ENCODE results near the gene LKAAEAR1. TPM values are rescaled to one million over a fixed set of nuclear protein-coding genes. Genes with fewer than 3 reads are reported as not detected.
A peak's percentile ranks its signal among the peaks of the same experiment; 100 is the strongest.

LKAAEAR1 gene
- total and polyA plus RNA-seq, 2 of the 13 experiments (the other 11 are each of a cell fraction or from before 2014, with no cell fraction given), result not detected

DNA sequence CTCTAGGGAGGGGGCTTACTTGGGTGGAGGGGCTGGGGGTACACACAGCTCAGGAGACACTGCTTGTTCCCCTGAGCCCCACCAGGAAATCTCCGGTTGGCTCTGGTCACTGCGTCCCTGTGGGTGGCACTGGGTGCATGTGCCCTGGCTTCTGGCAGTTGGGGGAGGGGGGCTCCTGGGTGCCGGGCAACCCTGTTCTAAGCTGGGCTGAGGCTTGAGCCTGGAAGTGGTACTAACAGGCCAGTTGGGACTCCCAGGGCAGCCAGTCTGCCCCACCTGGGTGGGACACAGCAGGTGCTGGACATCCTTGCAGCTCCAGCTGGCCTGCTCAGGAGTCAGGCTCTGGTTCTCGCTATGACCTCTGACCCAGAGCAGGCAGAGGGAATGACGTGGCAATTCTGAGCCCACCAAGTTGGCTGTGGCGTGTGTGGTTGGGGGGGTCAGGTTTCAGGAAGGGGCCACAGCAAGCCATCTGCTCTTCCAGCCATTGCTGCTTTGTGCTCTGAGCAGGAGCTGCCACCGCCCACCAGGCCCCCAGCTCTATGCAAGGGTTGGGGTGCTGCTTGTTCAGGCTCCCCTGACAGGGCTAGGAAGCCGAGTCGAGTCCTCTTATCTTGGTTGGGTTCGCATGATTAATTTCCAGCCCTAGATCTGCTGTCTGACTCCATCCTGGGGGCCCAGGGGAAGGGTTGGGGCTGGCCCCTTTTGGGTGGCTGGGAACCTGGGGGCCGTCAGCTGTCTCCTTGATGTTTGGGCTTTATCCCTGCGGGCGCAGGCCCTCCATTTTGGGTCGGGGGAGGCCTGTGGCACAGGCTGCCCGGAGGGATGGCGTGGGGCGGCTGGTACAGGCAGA is 47.6 kb downstream of the LKAAEAR1 start (continued):
- TF ChIP-seq, protein P1, sequence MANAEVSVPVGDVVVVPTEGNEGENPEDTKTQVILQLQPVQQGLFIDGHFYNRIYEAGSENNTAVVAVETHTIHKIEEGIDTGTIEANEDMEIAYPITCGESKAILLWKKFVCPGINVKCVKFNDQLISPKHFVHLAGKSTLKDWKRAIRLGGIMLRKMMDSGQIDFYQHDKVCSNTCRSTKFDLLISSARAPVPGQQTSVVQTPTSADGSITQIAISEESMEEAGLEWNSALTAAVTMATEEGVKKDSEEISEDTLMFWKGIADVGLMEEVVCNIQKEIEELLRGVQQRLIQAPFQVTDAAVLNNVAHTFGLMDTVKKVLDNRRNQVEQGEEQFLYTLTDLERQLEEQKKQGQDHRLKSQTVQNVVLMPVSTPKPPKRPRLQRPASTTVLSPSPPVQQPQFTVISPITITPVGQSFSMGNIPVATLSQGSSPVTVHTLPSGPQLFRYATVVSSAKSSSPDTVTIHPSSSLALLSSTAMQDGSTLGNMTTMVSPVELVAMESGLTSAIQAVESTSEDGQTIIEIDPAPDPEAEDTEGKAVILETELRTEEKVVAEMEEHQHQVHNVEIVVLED (CRISPR knock-in tag; IDR thresholded peaks at IDR 0.05; ENCODE audit: borderline replicate concordance), result peak; percentile 16
- TF ChIP-seq NFE2L1 (CRISPR knock-in tag; IDR thresholded peaks at IDR 0.05; ENCODE audit: borderline replicate concordance) (no peak), HOXA9 (CRISPR knock-in tag; IDR thresholded peaks at IDR 0.05; ENCODE audit: borderline replicate concordance) (no peak), GLI4 (CRISPR knock-in tag; IDR thresholded peaks at IDR 0.05; ENCODE audit: borderline replicate concordance) (no peak), ZNF530 (CRISPR knock-in tag; IDR thresholded peaks at IDR 0.05; ENCODE audit: low read depth) (no peak), SIN3A (IDR thresholded peaks at IDR 0.05; ENCODE audit: borderline replicate concordance, low read depth, low read length) (no peak), PCBP2 (optimal IDR thresholded peaks at IDR 0.05; ENCODE audit: low read depth, low read length, poor library complexity, severe bottlenecking) (peak; percentile 19), ZNF207 (IDR thresholded peaks at IDR 0.05; ENCODE audit: borderline replicate concordance) (no peak), RBAK (CRISPR knock-in tag; IDR thresholded peaks at IDR 0.05) (no peak), ZNF260 (CRISPR knock-in tag; IDR thresholded peaks at IDR 0.05; ENCODE audit: borderline replicate concordance, low read depth) (no peak; the same call in 1 of the 2 replicates), RBM39 (IDR thresholded peaks at IDR 0.05; ENCODE audit: low read depth, low read length, poor library complexity, severe bottlenecking) (peak; percentile 30), FOXK2 (IDR thresholded peaks at IDR 0.05) (no peak)
- TF ChIP-seq, protein P2, sequence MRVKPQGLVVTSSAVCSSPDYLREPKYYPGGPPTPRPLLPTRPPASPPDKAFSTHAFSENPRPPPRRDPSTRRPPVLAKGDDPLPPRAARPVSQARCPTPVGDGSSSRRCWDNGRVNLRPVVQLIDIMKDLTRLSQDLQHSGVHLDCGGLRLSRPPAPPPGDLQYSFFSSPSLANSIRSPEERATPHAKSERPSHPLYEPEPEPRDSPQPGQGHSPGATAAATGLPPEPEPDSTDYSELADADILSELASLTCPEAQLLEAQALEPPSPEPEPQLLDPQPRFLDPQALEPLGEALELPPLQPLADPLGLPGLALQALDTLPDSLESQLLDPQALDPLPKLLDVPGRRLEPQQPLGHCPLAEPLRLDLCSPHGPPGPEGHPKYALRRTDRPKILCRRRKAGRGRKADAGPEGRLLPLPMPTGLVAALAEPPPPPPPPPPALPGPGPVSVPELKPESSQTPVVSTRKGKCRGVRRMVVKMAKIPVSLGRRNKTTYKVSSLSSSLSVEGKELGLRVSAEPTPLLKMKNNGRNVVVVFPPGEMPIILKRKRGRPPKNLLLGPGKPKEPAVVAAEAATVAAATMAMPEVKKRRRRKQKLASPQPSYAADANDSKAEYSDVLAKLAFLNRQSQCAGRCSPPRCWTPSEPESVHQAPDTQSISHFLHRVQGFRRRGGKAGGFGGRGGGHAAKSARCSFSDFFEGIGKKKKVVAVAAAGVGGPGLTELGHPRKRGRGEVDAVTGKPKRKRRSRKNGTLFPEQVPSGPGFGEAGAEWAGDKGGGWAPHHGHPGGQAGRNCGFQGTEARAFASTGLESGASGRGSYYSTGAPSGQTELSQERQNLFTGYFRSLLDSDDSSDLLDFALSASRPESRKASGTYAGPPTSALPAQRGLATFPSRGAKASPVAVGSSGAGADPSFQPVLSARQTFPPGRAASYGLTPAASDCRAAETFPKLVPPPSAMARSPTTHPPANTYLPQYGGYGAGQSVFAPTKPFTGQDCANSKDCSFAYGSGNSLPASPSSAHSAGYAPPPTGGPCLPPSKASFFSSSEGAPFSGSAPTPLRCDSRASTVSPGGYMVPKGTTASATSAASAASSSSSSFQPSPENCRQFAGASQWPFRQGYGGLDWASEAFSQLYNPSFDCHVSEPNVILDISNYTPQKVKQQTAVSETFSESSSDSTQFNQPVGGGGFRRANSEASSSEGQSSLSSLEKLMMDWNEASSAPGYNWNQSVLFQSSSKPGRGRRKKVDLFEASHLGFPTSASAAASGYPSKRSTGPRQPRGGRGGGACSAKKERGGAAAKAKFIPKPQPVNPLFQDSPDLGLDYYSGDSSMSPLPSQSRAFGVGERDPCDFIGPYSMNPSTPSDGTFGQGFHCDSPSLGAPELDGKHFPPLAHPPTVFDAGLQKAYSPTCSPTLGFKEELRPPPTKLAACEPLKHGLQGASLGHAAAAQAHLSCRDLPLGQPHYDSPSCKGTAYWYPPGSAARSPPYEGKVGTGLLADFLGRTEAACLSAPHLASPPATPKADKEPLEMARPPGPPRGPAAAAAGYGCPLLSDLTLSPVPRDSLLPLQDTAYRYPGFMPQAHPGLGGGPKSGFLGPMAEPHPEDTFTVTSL (CRISPR knock-in tag; IDR thresholded peaks at IDR 0.05; ENCODE audit: borderline replicate concordance), result 0 out of 2 replicates have a peak, but pooled peaks have one; percentile 25
- TF ChIP-seq, protein P3, sequence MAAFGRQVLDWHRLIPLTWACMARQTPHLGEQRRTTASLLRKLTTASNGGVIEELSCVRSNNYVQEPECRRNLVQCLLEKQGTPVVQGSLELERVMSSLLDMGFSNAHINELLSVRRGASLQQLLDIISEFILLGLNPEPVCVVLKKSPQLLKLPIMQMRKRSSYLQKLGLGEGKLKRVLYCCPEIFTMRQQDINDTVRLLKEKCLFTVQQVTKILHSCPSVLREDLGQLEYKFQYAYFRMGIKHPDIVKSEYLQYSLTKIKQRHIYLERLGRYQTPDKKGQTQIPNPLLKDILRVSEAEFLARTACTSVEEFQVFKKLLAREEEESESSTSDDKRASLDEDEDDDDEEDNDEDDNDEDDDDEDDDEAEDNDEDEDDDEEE (CRISPR knock-in tag; IDR thresholded peaks at IDR 0.05), result peak; percentile 96; the same call in 1 of the 2 replicates
- TF ChIP-seq, protein P4, sequence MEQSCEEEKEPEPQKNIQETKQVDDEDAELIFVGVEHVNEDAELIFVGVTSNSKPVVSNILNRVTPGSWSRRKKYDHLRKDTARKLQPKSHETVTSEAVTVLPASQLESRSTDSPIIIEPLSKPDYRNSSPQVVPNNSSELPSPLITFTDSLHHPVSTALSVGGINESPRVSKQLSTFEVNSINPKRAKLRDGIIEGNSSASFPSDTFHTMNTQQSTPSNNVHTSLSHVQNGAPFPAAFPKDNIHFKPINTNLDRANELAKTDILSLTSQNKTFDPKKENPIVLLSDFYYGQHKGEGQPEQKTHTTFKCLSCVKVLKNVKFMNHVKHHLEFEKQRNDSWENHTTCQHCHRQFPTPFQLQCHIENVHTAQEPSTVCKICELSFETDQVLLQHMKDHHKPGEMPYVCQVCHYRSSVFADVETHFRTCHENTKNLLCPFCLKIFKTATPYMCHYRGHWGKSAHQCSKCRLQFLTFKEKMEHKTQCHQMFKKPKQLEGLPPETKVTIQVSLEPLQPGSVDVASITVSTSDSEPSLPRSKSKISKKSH (CRISPR knock-in tag; IDR thresholded peaks at IDR 0.05; ENCODE audit: borderline replicate concordance), result no peak
- TF ChIP-seq, protein P5, sequence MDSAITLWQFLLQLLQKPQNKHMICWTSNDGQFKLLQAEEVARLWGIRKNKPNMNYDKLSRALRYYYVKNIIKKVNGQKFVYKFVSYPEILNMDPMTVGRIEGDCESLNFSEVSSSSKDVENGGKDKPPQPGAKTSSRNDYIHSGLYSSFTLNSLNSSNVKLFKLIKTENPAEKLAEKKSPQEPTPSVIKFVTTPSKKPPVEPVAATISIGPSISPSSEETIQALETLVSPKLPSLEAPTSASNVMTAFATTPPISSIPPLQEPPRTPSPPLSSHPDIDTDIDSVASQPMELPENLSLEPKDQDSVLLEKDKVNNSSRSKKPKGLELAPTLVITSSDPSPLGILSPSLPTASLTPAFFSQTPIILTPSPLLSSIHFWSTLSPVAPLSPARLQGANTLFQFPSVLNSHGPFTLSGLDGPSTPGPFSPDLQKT (CRISPR knock-in tag; IDR thresholded peaks at IDR 0.05; ENCODE audit: borderline replicate concordance), result no peak

Measured in HepG2 (cell line).